ENCODE data around the gene GABRP. TPM values are rescaled to one million over a fixed set of nuclear protein-coding genes. Genes with fewer than 3 reads are reported as not detected.
A peak's percentile ranks its signal among the peaks of the same experiment; 100 is the strongest.

The GABRP gene
- total and polyA plus RNA-seq, 2 donors from 2014 or later: 3.4 to 33.1 TPM

DNA sequence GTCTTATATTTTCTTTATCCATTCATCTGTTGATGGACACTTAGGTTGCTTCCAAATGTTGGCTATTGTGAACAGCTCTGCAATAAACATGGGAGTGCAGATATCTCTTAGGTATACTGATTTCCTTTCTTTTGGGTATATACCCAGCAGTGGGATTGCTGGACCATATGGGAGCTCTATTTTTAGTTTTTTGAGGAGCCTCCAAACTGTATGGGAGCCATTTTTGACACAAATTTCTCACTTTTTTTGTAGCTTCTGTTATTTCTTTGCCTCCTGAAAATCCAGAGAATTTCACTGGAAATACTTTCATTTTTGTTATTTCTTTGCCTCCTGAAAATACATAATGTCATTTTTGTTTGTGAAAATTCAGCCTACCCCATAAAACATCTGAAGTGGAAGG, 63.3 kb downstream of the GABRP start:
- DNase-seq (no peak), FAIRE-seq (no peak)
- Histone ChIP-seq H3K27me3 (ENCODE audit: control insufficient read depth, insufficient read depth, low read length) (no peaks in the 10 kb centered on the region), H3K9ac (ENCODE audit: low read length in 3 of 3) (no peak overlapping the region), H3K4me1 (ENCODE audit: control insufficient read depth in 2 of 3, insufficient read depth in 2 of 3, low read depth in 1 of 3, low read length in 3 of 3) (no peaks in the 10 kb centered on the region), H3K4me3 (ENCODE audit: low read length in 3 of 3) (no peak overlapping the region), H3K9me3 (ENCODE audit: control insufficient read depth in 2 of 3, insufficient read depth in 1 of 3, low read length in 3 of 3) (no peaks in the 10 kb centered on the region), H3K27ac (ENCODE audit: low read depth in 2 of 2, low read length in 2 of 2) (no peak overlapping the region), H3K36me3 (ENCODE audit: control insufficient read depth in 2 of 3, insufficient read depth in 3 of 3, low read length in 3 of 3) (no peaks in the 10 kb centered on the region)
- no peak for TF ChIP-seq CTCF (IDR thresholded peaks at IDR 0.05; ENCODE audit: borderline replicate concordance, extremely low read depth, insufficient read depth)
- intact Hi-C loops (cut with DNase I): no loop called here

DNA sequence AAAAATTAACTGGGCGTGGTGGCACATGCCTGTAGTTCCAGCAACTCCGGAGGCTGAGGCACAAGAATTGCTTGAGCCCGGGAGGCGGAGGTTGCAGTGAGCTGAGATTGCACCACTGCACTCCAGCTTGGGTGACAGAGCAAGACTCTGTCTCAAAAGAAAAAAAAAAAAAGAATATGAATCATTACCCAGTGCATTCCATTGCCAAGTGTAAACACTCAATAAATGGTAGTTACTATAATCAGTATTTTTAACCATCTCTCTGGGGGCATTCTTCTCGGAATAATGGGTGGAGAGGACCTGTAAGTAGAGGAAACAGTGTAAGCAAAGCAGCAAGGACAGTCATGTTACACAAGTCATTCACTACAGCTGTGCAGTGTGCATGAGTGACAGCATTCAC, 64.5 kb downstream of the GABRP start:
- Histone ChIP-seq H3K4me1 (ENCODE audit: control insufficient read depth in 2 of 3, insufficient read depth in 2 of 3, low read depth in 1 of 3, low read length in 3 of 3) (no peaks in the 10 kb centered on the region), H3K4me3 (ENCODE audit: low read length in 3 of 3) (no peak overlapping the region), H3K27me3 (ENCODE audit: control insufficient read depth, insufficient read depth, low read length) (no peaks in the 10 kb centered on the region), H3K36me3 (ENCODE audit: control insufficient read depth in 2 of 3, insufficient read depth in 3 of 3, low read length in 3 of 3) (no peaks in the 10 kb centered on the region), H3K9me3 (ENCODE audit: control insufficient read depth in 2 of 3, insufficient read depth in 1 of 3, low read length in 3 of 3) (no peaks in the 10 kb centered on the region), H3K27ac (ENCODE audit: low read depth in 2 of 2, low read length in 2 of 2) (no peak overlapping the region), H3K9ac (ENCODE audit: low read length in 3 of 3) (no peak overlapping the region)
- FAIRE-seq (no peak), DNase-seq (no peak)
- no peak for TF ChIP-seq CTCF (IDR thresholded peaks at IDR 0.05; ENCODE audit: borderline replicate concordance, extremely low read depth, insufficient read depth)
- intact Hi-C loops (cut with DNase I): no loop called here

DNA sequence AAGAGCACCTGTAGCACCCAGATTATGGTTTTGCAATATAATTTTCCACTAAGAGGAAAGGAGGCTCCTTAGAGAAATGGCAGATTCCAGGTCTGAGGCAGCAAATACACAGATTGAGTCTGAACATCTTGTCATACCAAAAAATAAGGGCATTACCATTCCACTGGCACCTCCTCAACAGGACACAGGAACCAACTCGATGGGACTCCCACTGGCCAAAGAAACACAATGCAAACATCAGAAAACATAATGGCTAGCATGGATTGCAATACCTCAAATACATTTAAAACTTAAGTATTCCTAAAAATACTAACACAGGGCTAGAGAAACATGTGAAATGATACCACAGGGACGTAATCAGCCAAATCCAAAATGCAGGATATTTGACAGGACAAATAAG, 65.8 kb downstream of the GABRP start:
- no peak overlapping the region for H3K9ac ChIP-seq (ENCODE audit: low read length in 3 of 3)
- no peaks in the 10 kb centered on the region for H3K36me3 ChIP-seq (ENCODE audit: control insufficient read depth in 2 of 3, insufficient read depth in 3 of 3, low read length in 3 of 3)
- no peak overlapping the region for H3K27ac ChIP-seq (ENCODE audit: low read depth in 2 of 2, low read length in 2 of 2)
- intact Hi-C loops (cut with DNase I): no loop called here
- DNase-seq (no peak), FAIRE-seq (no peak)
- H3K9me3 ChIP-seq (ENCODE audit: control insufficient read depth in 2 of 3, insufficient read depth in 1 of 3, low read length in 3 of 3): no peaks in the 10 kb centered on the region
- no peaks in the 10 kb centered on the region for H3K27me3 ChIP-seq (ENCODE audit: control insufficient read depth, insufficient read depth, low read length)
- no peak overlapping the region for H3K4me3 ChIP-seq (ENCODE audit: low read length in 3 of 3)
- TF ChIP-seq CTCF (IDR thresholded peaks at IDR 0.05; ENCODE audit: borderline replicate concordance, extremely low read depth, insufficient read depth): no peak
- H3K4me1 ChIP-seq (ENCODE audit: control insufficient read depth in 2 of 3, insufficient read depth in 2 of 3, low read depth in 1 of 3, low read length in 3 of 3): no peaks in the 10 kb centered on the region

GRCh38 chr5:170854566-170854965, 71.0 kb downstream of the GABRP start:
- TF ChIP-seq CTCF (IDR thresholded peaks at IDR 0.05; ENCODE audit: borderline replicate concordance, extremely low read depth, insufficient read depth): no peak
- DNase-seq (peak in 1 of 5 donors; percentile 4), FAIRE-seq (no peak)
- no peak overlapping the region for H3K9ac ChIP-seq (ENCODE audit: low read length in 3 of 3)
- no peaks in the 10 kb centered on the region for H3K36me3 ChIP-seq (ENCODE audit: control insufficient read depth in 2 of 3, insufficient read depth in 3 of 3, low read length in 3 of 3)
- H3K9me3 ChIP-seq (ENCODE audit: control insufficient read depth in 2 of 3, insufficient read depth in 1 of 3, low read length in 3 of 3): no peaks in the 10 kb centered on the region
- no peaks in the 10 kb centered on the region for H3K4me1 ChIP-seq (ENCODE audit: control insufficient read depth in 2 of 3, insufficient read depth in 2 of 3, low read depth in 1 of 3, low read length in 3 of 3)
- intact Hi-C loops (cut with DNase I): no loop called here
- H3K27ac ChIP-seq (ENCODE audit: low read depth in 2 of 2, low read length in 2 of 2): no peak overlapping the region
- no peak overlapping the region for H3K4me3 ChIP-seq (ENCODE audit: low read length in 3 of 3)
- H3K27me3 ChIP-seq (ENCODE audit: control insufficient read depth, insufficient read depth, low read length): no peaks in the 10 kb centered on the region

Measured in kidney (tissue), 14 donors.